VCaP (cell line): Measurements from ENCODE around the gene MYOM3.

Experiments used
- H3K27ac ChIP-seq: fragments of 450-650 bp; 2 replicates; pipeline ENCODE4 v1.5.1; 2017
- TF ChIP-seq, protein P1 (sequence below): fragments of 450-650 bp; conservative IDR thresholded peaks from 2 replicates; pipeline ENCODE4 v1.5.1; 2017; ENCODE audit warnings: mild to moderate bottlenecking, moderate library complexity

The MYOM3 gene

DNA sequence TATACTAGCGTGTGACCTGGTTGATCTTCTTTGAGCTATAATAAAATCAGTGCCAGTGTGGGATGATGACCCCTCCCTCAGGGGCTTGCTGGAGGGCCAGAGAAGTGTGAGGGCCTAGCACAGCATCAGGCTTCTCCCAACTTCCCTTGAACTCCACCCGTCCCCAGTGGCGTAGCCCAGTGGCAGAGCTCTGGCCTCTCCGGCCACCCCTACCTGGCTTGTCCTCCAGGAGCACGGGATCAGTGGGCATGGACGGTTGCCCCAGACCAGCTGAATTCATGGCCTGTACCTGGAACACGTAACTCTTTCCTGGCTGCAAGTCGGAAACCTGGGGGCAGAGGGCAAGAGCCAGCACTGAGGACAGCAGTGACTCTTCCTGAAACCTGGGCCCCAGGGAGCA, 36.0 kb downstream of the MYOM3 start:
- no peak overlapping the region for H3K27ac ChIP-seq
- TF ChIP-seq, protein P1, sequence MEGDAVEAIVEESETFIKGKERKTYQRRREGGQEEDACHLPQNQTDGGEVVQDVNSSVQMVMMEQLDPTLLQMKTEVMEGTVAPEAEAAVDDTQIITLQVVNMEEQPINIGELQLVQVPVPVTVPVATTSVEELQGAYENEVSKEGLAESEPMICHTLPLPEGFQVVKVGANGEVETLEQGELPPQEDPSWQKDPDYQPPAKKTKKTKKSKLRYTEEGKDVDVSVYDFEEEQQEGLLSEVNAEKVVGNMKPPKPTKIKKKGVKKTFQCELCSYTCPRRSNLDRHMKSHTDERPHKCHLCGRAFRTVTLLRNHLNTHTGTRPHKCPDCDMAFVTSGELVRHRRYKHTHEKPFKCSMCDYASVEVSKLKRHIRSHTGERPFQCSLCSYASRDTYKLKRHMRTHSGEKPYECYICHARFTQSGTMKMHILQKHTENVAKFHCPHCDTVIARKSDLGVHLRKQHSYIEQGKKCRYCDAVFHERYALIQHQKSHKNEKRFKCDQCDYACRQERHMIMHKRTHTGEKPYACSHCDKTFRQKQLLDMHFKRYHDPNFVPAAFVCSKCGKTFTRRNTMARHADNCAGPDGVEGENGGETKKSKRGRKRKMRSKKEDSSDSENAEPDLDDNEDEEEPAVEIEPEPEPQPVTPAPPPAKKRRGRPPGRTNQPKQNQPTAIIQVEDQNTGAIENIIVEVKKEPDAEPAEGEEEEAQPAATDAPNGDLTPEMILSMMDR: no peak

GRCh38 chr1:24075590-24075854, 36.4 kb downstream of the MYOM3 start:
- TF ChIP-seq, protein P1: peak; percentile 7; the same call in 1 of the 2 replicates

GRCh38 chr1:24074817-24075589, 36.9 kb downstream of the MYOM3 start:
- H3K27ac ChIP-seq: no peak overlapping the region
- TF ChIP-seq, protein P1: peak; percentile 54

More at GRCh38 chr1:24075590-24075854, 36.4 kb downstream of the MYOM3 start:
- no peak overlapping the region for H3K27ac ChIP-seq

DNA sequence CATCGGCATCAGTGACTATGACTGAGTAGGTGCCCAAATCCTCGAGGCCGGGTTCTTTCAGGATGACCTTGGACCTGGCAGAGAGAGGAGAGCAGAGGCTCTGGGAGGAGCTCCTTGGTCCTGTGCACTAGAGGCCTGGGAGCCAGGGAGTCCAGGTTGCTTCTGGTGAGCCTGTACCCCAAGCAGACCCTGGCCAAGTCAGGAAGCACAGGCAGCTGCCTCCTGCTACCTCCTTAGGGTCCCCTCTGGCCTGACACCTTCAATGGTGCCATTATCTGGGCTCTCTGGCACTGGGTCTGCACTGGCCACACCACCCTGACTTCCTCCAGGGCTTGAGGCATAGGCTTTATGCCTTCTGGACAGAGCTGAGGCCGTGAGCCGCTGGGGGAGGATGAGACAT, 37.7 kb downstream of the MYOM3 start:
- no peak overlapping the region for H3K27ac ChIP-seq
- TF ChIP-seq, protein P1: no peak

DNA sequence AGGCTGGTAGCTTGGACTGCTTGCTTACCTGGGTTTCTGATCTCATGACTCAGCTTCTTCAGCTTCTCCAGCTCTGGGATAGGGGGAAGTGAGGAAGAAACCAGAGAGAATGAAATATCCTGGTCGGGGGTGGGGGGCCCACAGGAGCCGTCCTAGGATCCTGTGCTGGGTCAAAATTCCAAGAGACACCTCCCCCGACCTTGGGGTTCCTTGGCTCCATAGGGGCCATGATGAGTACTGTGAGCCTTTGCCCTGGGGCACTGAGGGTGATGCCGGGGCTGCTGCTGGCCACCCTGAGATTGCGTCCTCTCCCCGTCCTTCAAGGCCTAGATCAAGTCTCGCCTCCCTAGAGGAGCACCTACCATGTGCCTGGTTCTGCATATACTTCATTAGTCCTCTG, 40.0 kb downstream of the MYOM3 start:
- TF ChIP-seq, protein P1: no peak
- no peak overlapping the region for H3K27ac ChIP-seq

DNA sequence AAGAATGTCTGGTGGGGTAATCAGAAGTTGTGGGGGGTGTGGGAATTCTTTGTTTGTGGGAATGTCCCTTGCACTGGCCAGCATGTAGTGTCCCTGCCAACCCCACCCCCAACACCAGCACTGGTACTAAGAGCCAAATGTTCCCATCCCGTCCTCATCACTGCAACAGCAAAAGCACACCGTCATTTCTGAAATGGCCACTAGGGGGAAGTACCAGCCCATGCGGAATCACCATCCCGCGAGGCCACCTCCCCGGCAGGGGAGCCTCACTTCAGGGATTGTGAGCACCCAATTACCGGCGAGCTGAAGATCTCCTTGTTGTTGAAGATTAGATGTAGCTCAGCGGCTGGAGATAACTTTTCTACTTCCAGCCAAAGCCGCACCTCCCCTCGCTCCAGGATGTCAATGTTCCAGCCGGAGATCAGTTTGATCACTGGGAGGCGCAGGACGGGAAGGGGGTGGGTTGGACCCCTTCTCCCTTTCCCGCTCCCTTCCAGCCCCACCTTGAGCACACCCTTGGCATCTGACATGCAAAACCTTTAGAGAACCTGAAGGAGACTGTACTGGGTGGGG, 41.0 kb downstream of the MYOM3 start:
- TF ChIP-seq, protein P1: peak; percentile 92
- H3K27ac ChIP-seq: no peak overlapping the region

DNA sequence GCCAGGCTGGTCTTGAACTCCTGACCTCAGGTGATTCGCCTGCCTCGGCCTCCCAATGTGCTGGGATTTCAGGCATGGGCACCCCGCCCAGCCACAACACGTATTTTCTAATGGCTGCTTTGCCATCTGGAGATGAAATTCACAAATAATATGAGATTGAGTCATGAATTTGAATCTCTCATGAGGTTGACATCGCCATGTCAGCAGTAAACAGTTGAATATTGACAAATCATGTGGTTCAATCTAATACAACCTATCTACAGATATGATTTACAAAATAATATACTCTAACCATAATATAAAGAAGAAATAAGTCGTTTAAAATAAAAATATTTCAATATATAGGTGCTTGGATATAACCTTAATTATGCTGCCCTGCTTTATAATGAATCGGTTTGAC, 42.1 kb downstream of the MYOM3 start:
- H3K27ac ChIP-seq: no peak overlapping the region
- TF ChIP-seq, protein P1: no peak
